Spinal cord (tissue), 10 donors: ENCODE results near the gene ELP4. TPM values are rescaled to one million over a fixed set of nuclear protein-coding genes. Genes with fewer than 3 reads are reported as not detected.

Experiments used
- DNase-seq, 6 donors: peaks; one replicate each; pipeline versions ENCODE4 v3.0.0 to v3.0.0-alpha.2; 2013 to 2015; ENCODE audit warnings: low spot score in 6 of 6, low read depth in 4 of 6
- H3K27ac ChIP-seq: one replicate; pipeline ENCODE4 v1.5.1; 2013; ENCODE audit warnings: low read depth, low read length, control low read depth
- H3K27me3 ChIP-seq: one replicate; pipeline ENCODE4 v1.6.1; 2013; ENCODE audit warnings: low read length; ENCODE audit not compliant: control insufficient read depth, insufficient read depth
- H3K36me3 ChIP-seq: one replicate; pipeline ENCODE4 v1.6.1; 2013; ENCODE audit warnings: low read length; ENCODE audit not compliant: control insufficient read depth, insufficient read depth
- H3K4me1 ChIP-seq: one replicate; pipeline ENCODE4 v1.6.1; 2013; ENCODE audit warnings: low read length; ENCODE audit not compliant: control insufficient read depth, insufficient read depth
- H3K4me3 ChIP-seq: one replicate; pipeline ENCODE4 v1.5.1; 2013; ENCODE audit warnings: low read depth, low read length, control low read depth
- H3K9me3 ChIP-seq: one replicate; pipeline ENCODE4 v1.6.1; 2013; ENCODE audit warnings: low read length; ENCODE audit not compliant: control insufficient read depth, insufficient read depth
- WGBS: methylation state at CpG from one replicate; pipeline ENCODE4 v1.1.5; 2013; ENCODE audit warnings: missing lambda C conversion rate; ENCODE audit not compliant: insufficient coverage; 5-methylcytosine and 5-hydroxymethylcytosine counted together
- polyA plus RNA-seq, 2 donors: library from polyadenylated mRNA; unstranded; fragments of 120-200 nt; gene quantifications; one replicate each; pipeline ENCODE4 v1.2.1, GENCODE V29; 2013; ENCODE audit not compliant: insufficient read length in 2 of 2
- total RNA-seq, 2 donors: library from RNA; depleted of rRNA in 1 of 2; stranded (reverse); fragments of 120-200 nt in 1 of 2; fragments of >200 nt in 1 of 2; gene quantifications; one replicate each; pipeline versions ENCODE4 v1.2.3 to v1.2.4, GENCODE V29; 2013 to 2014
- donor health status: healthy.

Gene ELP4
- total and polyA plus RNA-seq, 4 donors = 24.8 to 57.7 (median 36.2) TPM

GRCh38 chr11:31821235-31821764 is 311.7 kb downstream of the ELP4 start:
- H3K27me3 ChIP-seq = peaks cover 99% of the 10 kb centered on the region
- DNase-seq = peak in 1 of 6 donors; percentile 7
- H3K27ac ChIP-seq = no peak overlapping the region
- H3K4me1 ChIP-seq = peaks cover 49% of the 10 kb centered on the region
- peaks cover 5% of the 10 kb centered on the region for H3K36me3 ChIP-seq
- H3K4me3 ChIP-seq = no peak overlapping the region
- WGBS = no CpG with 5 or more reads among the region's 5 CpGs
- H3K9me3 ChIP-seq = no peaks in the 10 kb centered on the region

- no CpG with 5 or more reads among the region's 8 CpGs for WGBS
- Histone ChIP-seq H3K4me1 (peaks cover 47% of the 10 kb centered on the region), H3K27ac (no peak overlapping the region), H3K36me3 (peaks cover 5% of the 10 kb centered on the region), H3K4me3 (no peak overlapping the region), H3K27me3 (peaks cover 99% of the 10 kb centered on the region), H3K9me3 (no peaks in the 10 kb centered on the region)
- DNase-seq = peak in 1 of 6 donors; percentile 17
Measured at GRCh38 chr11:31821766-31822165, 312.2 kb downstream of the ELP4 start.

GRCh38 chr11:31822175-31822926 is 312.8 kb downstream of the ELP4 start:
- no peak overlapping the region for H3K4me3 ChIP-seq
- peaks cover 99% of the 10 kb centered on the region for H3K27me3 ChIP-seq
- H3K9me3 ChIP-seq = no peaks in the 10 kb centered on the region
- peaks cover 5% of the 10 kb centered on the region for H3K36me3 ChIP-seq
- WGBS = 74% methylated on average over 12 of the region's 17 CpGs
- peaks cover 46% of the 10 kb centered on the region for H3K4me1 ChIP-seq
- H3K27ac ChIP-seq = no peak overlapping the region
- DNase-seq = peak in 1 of 6 donors; percentile 75

- peak in 1 of 6 donors; percentile 4 for DNase-seq
- Histone ChIP-seq H3K27ac (no peak overlapping the region), H3K4me1 (peaks cover 38% of the 10 kb centered on the region), H3K4me3 (no peak overlapping the region), H3K36me3 (peaks cover 5% of the 10 kb centered on the region), H3K27me3 (peaks cover 99% of the 10 kb centered on the region), H3K9me3 (no peaks in the 10 kb centered on the region)
- WGBS = 72% methylated on average over 13 of the region's 14 CpGs
Measured at GRCh38 chr11:31822927-31823643, 313.5 kb downstream of the ELP4 start.

GRCh38 chr11:31823644-31824331 is 314.2 kb downstream of the ELP4 start:
- WGBS = 72% methylated on average over 14 of the region's 24 CpGs
- Histone ChIP-seq H3K4me1 (peaks cover 31% of the 10 kb centered on the region), H3K4me3 (no peak overlapping the region), H3K36me3 (peaks cover 5% of the 10 kb centered on the region), H3K27ac (no peak overlapping the region), H3K9me3 (no peaks in the 10 kb centered on the region), H3K27me3 (peaks cover 99% of the 10 kb centered on the region)
- DNase-seq = peak in 1 of 6 donors; percentile 44

GRCh38 chr11:31824332-31824878 is 314.8 kb downstream of the ELP4 start:
- no peak overlapping the region for H3K27ac ChIP-seq
- H3K9me3 ChIP-seq = no peaks in the 10 kb centered on the region
- peak in 1 of 6 donors; percentile 56 for DNase-seq
- peaks cover 29% of the 10 kb centered on the region for H3K4me1 ChIP-seq
- H3K4me3 ChIP-seq = no peak overlapping the region
- peaks cover 2% of the 10 kb centered on the region for H3K36me3 ChIP-seq
- peaks cover 99% of the 10 kb centered on the region for H3K27me3 ChIP-seq
- WGBS = 34% methylated on average over 10 of the region's 18 CpGs

GRCh38 chr11:31824879-31825837 is 315.6 kb downstream of the ELP4 start:
- 18% methylated on average over 40 of the region's 52 CpGs for WGBS
- H3K4me3 ChIP-seq = no peak overlapping the region
- H3K36me3 ChIP-seq = peaks cover 2% of the 10 kb centered on the region
- H3K27me3 ChIP-seq = peaks cover 97% of the 10 kb centered on the region
- no peak overlapping the region for H3K27ac ChIP-seq
- H3K4me1 ChIP-seq = peaks cover 26% of the 10 kb centered on the region
- H3K9me3 ChIP-seq = no peaks in the 10 kb centered on the region
- DNase-seq = peak in 1 of 6 donors; percentile 56

GRCh38 chr11:31825838-31826484 is 316.4 kb downstream of the ELP4 start:
- WGBS = 8% methylated on average over 27 of the region's 37 CpGs
- Histone ChIP-seq H3K27me3 (peaks cover 90% of the 10 kb centered on the region), H3K4me3 (no peak overlapping the region), H3K27ac (no peak overlapping the region), H3K36me3 (peaks cover 2% of the 10 kb centered on the region), H3K9me3 (no peaks in the 10 kb centered on the region), H3K4me1 (peaks cover 26% of the 10 kb centered on the region)
- peak in 1 of 6 donors; percentile 32 for DNase-seq
